Raji (cell line): ENCODE results near the gene TNP2.

ENCODE experiments used
- POLR2A ChIP-seq: IDR thresholded peaks from 2 replicates; pipeline ENCODE4 v1.6.1; 2011; ENCODE audit warnings: low read depth, low read length, control low read depth; ENCODE audit not compliant: insufficient read depth

Gene TNP2

DNA sequence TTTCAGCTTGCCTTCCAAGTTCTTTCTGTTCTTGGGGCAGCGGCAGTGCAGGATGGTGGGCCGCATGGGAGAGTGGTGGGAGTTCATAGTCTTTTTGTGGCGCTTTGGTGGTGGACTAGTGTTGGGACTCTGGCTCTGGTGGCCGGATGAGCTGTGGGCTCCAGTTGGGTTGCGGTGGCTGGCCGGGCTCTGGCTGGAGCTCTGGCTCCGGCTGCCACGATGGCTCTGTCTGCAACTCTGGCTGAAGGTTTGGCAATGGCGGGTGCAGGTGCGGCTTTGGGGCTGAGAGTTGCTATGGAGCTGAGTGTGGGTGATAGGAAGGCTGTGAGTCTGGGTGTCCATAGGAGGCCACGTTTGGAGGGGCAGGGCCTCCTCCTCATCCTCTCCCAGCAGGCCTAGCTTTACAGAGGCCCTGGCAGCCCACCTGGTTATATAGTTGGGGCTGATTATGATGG lies at the start of gene TNP2:
TSS of gene TNP2 (minus strand) at position 405 of the 455 bp plus-strand sequence. CDS start at position 342, 63 bp downstream.
- TF ChIP-seq POLR2A = no peak

DNA sequence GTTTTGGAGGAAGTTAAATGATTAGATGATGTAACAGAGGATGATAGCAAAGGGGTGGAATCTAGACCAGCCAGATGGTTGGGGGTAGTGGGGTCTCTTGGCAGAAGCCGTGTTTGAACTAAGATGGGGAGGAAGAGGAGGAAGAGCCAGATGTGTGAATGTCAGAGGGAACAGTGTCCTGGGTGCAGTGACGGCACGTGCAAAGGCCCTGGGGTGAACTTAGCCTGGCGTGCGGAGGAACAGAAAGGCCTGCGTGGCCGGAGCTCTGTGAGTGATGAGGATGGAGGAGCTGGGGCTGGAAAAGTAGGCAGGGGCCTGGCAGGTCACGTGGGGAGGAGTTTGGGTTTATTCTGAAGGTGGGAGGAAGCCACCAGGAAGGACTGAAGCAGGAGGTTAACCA lies 49.7 kb upstream of the TNP2 start:
- TF ChIP-seq POLR2A = no peak

DNA sequence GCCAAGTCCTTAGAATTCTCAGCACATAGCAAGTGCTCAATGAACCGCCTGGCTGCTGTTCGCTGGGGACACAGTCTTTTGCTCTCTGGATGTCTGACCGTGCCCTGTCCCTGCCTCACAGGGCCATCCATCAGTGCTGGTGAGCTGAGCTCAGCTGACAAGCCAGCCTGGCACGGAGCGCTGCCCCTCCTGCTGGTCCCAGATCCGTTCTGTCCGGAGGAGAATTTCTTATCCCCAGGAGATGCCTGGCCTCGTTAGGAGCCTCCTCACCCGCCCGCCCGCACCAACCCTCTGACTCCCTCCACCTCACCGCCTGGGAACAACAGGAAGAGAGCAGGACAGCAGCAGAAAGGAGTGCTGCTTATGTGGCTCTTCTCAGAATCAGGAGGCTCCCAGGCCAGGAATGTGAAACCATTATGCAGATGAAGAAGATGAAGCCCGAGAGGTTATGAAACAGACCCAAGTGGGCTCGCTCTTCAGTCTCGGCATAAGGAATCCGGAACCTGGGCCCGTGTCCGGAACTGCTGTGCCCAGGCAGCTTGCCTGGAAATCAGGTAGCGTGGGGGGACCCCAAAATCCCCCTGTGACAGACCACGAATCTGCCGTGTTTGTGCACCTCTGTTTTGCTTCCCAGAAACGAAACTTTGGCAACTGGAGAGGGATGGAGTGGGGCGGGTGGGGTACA lies 47.3 kb upstream of the TNP2 start:
- no peak for TF ChIP-seq POLR2A

DNA sequence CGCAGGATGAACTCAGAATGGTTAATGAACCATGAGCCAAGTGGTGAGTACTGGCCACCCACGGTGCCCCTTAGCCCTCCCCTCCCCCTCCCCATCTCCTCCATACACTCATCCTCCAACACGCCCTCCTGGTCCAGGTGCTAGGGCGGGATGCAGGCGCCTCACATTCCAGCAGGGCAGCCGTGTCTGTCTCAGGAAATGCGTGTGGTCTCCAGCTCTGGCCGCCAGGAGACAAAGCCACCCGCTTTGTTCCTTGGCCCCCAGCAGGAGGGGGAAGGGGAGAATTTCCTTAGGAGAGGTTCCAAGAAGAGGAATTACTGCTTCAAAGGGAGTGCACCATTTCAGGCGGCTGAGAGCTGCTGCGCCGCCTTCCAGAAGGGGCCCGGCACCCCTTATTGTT lies 46.4 kb upstream of the TNP2 start:
- no peak for TF ChIP-seq POLR2A

DNA sequence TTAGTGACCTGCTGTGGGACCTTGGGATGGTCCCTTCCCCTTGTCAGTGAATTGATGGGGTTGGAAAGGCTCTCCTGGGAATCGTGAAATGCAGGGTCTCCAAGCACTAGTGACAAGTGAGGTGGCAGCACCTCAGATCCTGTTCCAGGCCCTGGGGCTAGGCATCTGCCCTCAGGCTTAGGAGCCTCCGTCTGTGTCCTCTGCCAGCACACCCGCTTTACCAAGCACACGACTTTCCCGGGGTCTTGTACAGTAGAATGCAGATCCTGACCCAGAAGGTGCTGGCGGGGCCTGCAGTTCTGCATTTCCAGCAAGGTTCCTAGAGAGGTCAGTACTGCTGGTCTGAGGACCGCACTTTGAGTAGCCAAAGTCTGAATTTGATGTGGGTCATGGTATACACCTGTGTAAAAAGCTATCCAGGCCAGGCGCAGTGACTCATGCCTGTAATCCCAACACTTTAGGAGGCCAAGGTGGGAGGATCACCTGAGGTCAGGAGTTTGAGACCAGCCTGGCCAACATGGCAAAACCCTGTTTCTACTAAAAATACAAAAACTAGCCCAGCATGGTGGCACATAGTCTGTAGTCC lies 45.3 kb upstream of the TNP2 start:
- no peak for TF ChIP-seq POLR2A

DNA sequence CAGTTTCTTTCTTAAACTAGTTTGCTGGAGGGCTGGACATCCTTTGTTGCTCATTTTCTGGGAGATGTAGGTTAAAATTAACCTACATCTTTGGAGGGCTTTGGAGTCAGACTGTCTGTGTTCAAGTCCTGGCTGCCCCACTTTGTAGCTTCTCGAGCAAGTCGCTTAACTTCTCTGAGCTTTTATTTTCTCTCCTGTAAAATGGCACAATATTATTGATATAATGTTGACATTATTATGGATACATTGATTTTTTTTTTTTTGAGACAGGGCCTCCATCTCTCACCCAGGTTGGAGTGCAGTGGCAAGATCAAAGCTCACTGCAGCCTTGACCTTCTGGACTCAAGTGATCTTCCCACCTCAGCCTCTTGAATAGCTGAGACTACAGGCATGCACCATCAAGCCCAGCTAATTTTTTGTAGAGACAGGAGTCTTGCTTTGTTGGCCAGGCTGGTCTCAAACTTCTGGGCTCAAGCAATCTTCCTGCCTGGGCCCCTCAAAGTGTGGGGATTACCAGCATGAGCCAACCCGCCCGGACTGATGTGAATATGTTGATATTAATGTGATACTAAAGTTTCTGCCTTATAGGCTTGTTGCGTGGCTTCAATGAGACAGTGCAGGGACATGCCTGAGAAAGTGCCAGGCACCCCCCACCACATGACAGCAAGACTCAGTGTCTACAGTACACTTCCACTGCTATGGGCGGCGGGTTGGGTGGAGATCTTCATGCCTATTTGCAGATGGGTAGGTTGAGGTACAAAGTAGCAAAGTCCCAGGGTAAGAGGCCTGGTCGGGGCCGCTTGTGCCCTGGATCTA lies 44.6 kb upstream of the TNP2 start:
- no peak for TF ChIP-seq POLR2A

DNA sequence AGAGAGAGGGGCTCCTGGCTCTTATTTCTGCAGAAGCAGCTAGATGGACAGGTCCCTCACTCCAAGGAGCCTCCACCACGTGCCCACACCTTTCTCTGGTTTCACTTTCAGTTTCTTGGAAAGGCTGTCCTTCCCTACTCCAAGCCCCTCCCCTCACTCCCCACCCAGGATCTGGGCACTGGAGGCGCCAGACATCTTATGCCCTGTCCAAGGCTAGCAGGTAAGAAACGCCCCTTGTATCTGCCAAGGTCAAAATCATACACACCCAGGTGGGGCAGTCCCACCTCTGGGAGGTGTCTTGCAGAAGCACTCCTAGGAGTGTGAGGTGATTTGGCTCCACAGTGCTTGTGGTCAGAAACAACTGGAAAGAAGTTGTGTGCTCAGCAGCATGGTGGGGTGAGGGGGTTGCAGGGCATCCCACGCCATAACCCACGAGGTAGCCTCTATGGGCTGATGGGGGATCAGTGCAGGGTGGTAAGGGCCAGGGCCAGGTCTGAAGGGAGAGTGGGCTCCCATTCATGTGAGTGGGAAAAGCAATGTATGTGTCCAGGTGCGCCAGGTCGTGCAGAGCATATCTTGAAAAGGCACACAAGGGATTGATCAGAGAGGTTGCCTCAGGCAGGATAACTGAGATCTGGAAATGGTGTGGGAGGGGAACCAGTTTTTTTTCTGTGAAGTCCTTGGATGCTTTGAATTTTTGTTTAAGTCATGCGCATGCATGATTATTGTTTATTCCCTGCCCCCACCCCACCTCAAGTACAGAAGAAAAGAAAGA lies 43.8 kb upstream of the TNP2 start:
- no peak for TF ChIP-seq POLR2A

DNA sequence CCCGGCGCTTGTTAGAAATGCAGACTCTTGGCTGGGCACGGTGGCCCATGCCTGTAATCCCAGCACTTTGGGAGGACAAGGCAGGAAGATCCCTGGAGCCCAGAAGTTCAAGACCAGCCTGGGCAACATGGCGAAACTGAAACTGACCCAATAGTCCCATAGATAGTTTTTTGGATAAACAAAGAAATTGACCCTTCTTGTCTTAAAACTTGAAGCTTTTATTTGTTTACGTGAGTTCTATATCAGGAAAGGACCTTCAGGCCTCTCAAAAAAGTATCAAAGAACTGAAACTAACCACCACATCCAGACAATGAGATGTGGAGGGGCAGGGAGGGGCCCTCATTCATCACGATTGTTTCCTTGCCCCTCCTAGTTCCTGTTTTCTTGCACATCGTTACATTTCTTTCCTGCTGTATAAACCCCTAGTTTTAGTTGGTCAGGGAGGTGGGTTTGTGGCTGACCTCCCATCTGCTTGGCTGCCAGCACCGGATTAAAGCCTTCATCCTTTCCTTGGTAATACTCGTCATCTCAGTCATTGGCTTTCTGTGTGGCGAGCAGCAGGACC lies 42.0 kb upstream of the TNP2 start:
- TF ChIP-seq POLR2A = 0 out of 2 replicates have a peak, but pooled peaks have one; percentile 30

DNA sequence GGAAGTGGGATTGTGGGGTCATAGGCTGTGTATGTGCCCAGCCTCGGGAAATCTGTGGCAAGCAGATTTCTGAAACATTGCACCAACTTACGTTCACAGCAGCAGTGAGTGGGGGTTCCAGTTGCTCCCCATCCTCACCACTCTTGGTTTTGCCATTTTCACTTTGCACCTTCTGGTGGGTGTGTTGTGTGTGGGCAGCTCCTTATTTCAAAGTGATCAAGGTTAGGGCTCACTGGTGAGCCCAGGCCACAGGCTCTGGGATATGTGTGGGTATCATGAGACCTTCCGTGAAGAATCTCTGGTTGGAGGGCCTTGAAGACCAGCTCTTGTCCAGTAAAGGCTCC lies 41.5 kb upstream of the TNP2 start:
- no peak for TF ChIP-seq POLR2A

DNA sequence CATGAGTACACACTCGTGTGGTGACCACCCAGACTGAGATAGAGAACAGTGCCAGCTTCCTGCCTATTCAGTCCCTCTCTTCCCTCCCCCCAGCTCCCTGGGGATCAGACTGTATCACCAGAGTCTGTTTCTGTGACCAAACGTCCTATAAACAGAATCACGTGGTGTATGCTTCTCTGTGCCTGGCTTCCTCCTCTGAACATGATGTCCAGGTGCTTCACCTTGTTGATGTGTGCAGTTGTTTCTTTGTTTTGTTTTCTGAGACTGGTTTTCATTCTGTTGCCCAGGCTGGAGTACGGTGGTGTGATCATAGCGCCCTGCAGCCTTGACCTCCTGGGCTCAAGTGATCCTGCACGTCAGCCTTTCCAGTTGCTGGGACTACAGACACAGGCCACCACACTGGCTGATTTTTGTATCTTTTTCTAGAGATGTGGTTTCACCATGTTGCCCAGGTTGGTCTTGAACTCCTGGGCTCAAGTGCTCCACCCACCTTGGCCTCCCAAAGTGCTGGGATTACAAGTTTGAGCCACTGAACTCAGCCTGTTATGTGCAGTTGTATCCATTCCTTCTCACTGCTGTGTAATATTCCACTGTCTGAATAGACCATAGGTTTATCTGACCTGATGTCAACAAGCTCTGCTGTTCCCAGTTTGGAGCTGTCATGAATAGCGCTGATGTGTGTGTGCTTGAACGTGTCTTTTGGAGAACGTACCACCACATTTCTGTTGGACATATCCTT lies 40.9 kb upstream of the TNP2 start:
- peak; percentile 45; the same call in 1 of the 2 replicates for TF ChIP-seq POLR2A

DNA sequence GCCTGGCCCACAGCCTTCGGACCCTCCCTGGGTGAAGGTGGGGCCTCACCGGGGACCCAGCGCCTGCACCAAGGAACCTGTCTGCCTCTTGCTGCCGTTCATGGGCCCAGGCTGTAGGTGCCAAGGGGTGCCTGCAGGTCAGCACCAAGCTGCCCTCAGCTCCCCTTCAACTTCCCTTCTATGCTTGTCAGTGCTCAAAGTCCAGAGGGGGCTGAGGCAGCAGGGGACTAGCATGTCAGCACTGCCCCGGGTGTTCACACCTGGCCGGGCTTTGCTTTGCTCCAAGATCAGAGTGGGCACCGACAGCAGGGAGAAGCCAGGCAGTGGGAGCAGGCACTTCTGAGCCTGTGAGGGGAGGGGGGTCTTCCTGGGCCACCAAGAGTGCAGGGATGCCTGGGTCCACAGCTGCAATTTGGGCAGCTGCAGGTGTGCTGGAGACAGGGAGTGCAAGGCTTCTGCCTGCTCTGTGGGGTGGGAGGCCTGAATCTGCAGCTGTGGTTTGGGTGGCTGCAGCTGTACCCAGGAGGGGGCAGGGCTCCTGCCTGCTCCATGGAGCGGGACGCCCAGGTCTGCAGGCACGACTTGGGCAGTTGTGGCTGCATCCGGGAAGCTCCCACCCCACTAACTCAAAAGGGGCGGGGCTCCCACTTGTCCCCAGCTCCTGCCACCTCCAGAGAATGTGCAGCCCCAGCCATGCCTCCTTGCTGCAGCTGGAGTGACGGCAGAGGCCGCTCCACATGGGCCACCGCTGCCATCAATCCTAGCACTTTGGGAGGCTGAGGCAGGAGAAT lies 39.6 kb upstream of the TNP2 start:
- peak; percentile 51; the same call in 1 of the 2 replicates for TF ChIP-seq POLR2A

DNA sequence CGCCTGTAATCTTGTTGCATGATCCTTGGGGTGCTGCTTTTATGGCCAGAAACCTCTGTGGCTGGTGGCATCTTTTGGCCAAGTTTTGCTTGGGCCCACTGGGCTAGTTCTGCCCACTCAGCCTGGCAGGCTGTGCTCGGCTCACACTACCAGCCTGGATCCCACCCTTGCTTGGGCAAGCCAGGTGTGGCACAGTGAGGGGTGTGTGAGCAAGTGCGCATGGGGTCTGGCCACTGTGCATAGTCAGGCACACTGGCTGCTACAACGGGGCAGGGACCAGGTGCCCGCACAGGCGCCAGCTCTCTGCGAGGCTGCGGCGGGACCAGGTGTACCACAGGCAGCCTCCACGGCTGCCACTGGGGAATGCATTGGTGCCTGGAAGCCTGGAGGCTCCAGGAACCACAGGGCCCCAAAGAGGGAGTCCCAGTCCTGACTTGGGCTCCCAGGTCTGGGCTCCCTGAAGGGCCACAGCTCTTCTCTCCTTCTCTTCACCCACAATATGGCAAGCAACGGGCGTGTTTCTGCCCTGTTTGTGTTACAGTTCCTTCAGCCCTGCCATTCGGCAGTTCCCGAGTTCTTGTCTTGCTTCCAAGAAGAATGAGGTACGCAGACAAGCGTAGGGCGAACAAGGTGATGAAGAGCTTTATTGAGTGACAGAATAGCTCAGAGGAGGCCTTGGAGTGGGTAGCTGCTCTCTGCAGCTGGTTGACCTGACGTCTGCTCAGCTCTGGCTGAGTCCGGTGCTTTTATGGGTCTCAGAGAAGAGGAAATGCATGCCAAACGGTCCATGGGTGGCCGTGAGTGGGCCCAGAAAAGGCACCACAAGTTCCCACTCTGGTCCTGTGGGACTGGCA lies 38.7 kb upstream of the TNP2 start:
- TF ChIP-seq POLR2A = no peak
